HCT116 (cell line): Measurements from ENCODE around the gene ITGB7. TPM values are rescaled to one million over a fixed set of nuclear protein-coding genes. Genes with fewer than 3 reads are reported as not detected.

ENCODE experiments used
- ATAC-seq: fragments of 200-7000 bp; cut with Tn5 transposase; 2 replicates; pipeline ENCODE4 v1.9.1; 2020; ENCODE audit warnings: mild to moderate bottlenecking, moderate library complexity
- BruUV-seq: library from RNA; stranded (reverse); fragments of 400-500 nt; replicated peaks from 2 replicates; lab custom pipeline; 2021; lab: Mats Ljungman, UMichigan
- CTCF ChIA-PET: fragments of 300-600 bp; sonication (Branson Sonifier 250); formaldehyde crosslinking; loops from one replicate; lab custom pipeline; 2021; ENCODE audit warnings: antibody characterized with exemption; lab: Charles Lee
- POLR2A ChIA-PET: fragments of 300-600, 350-600 bp; sonication (Branson Sonifier 250); formaldehyde crosslinking; loops from one replicate; lab custom pipeline; 2021; ENCODE audit warnings: antibody characterized with exemption; lab: Charles Lee
- RAD21 ChIA-PET, 2 experiments: fragments of 300-600 bp; sonication (Branson Sonifier 250); formaldehyde crosslinking; loops; one replicate each; lab custom pipeline; 2023; ENCODE audit warnings: low total read pairs in 2 of 2; ENCODE audit not compliant: uncharacterized antibody in 2 of 2, unreplicated experiment in 2 of 2, low non-redundant PET in 1 of 2; lab: Charles Lee
- DNase-seq: peaks from one replicate; pipeline ENCODE4 v3.0.0-alpha.2; 2010; ENCODE audit warnings: low read depth, low spot score
- H2AFZ ChIP-seq: fragments of 200-600 bp; shearing (Covaris generic), sonication (generic); 2 replicates; pipeline ENCODE4 v1.6.1; 2017; ENCODE audit warnings: low read depth, mixed run types, mixed read lengths, antibody characterized with exemption, low read length; ENCODE audit not compliant: poor library complexity, severe bottlenecking
- H3K27ac ChIP-seq: 2 replicates; pipeline ENCODE4 v1.5.1; 2012; ENCODE audit warnings: low read depth, low read length
- H3K27me3 ChIP-seq: fragments of 200-600 bp; sonication (generic); 2 replicates; pipeline ENCODE4 v1.6.1; 2016; ENCODE audit warnings: mixed run types, low read length, mixed read lengths; ENCODE audit not compliant: insufficient read depth
- H3K36me3 ChIP-seq, 2 experiments: fragments of 200-500 bp in 1 of 2; fragments of 200-600 bp in 1 of 2; sonication (Bioruptor generic) in 1 of 2; sonication (generic) in 1 of 2; 2 replicates each; pipeline versions ENCODE4 v1.5.1 to v1.6.1; 2014 to 2016; ENCODE audit warnings: low read length in 2 of 2, inconsistent platforms in 1 of 2, mixed read lengths in 1 of 2, mixed run types in 1 of 2; ENCODE audit not compliant: insufficient read depth in 2 of 2, control insufficient read depth in 1 of 2
- H3K4me1 ChIP-seq, 2 experiments: fragments of 200-600 bp in 1 of 2; sonication (generic) in 1 of 2; 2 replicates each; pipeline versions ENCODE4 v1.5.1 to v1.6.1; 2012 to 2017; ENCODE audit warnings: low read length in 2 of 2, inconsistent platforms in 1 of 2, mild to moderate bottlenecking in 1 of 2, mixed read lengths in 1 of 2, mixed run types in 1 of 2, moderate library complexity in 1 of 2; ENCODE audit not compliant: insufficient read depth in 2 of 2, control insufficient read depth in 1 of 2
- H3K4me2 ChIP-seq: fragments of 200-600 bp; sonication (generic); 2 replicates; pipeline ENCODE4 v1.6.1; 2017; ENCODE audit warnings: mixed run types, low read length, mixed read lengths
- H3K4me3 ChIP-seq, 2 experiments: fragments of 200-600 bp in 1 of 2; sonication (generic) in 1 of 2; replicated peaks in 1 of 2; 2 replicates each; pipeline ENCODE4 v1.5.1; 2011 to 2016; ENCODE audit warnings: low read length in 2 of 2, control low read depth in 1 of 2, low read depth in 1 of 2, mild to moderate bottlenecking in 1 of 2, mixed read lengths in 1 of 2, mixed run types in 1 of 2
- H3K79me2 ChIP-seq: fragments of 200-600 bp; sonication (generic); 2 replicates; pipeline ENCODE4 v1.6.1; 2017; ENCODE audit warnings: mild to moderate bottlenecking, mixed run types, low read length, moderate library complexity, mixed read lengths; ENCODE audit not compliant: insufficient read depth
- H3K9ac ChIP-seq: fragments of 200-600 bp; sonication (generic); 2 replicates; pipeline ENCODE4 v1.6.1; 2016; ENCODE audit warnings: low read length, mixed read lengths
- H3K9me2 ChIP-seq: fragments of 200-600 bp; sonication (generic), shearing (Covaris generic); 2 replicates; pipeline ENCODE4 v1.6.1; 2017; ENCODE audit warnings: mixed run types, mild to moderate bottlenecking, moderate library complexity; ENCODE audit not compliant: insufficient read depth
- H3K9me3 ChIP-seq, 2 experiments: fragments of 200-500 bp in 1 of 2; fragments of 200-600 bp in 1 of 2; sonication (Bioruptor generic) in 1 of 2; sonication (generic) in 1 of 2; 2 replicates each; pipeline ENCODE4 v1.6.1; 2014 to 2017; ENCODE audit warnings: low read length in 2 of 2, mixed read lengths in 2 of 2, inconsistent platforms in 1 of 2, low read depth in 1 of 2, mild to moderate bottlenecking in 1 of 2, mixed run types in 1 of 2, moderate library complexity in 1 of 2; ENCODE audit not compliant: control insufficient read depth in 1 of 2, insufficient read depth in 1 of 2
- H4K20me1 ChIP-seq: fragments of 200-600 bp; sonication (generic), shearing (Covaris generic); 2 replicates; pipeline ENCODE4 v1.6.1; 2017; ENCODE audit warnings: mixed run types, mild to moderate bottlenecking, moderate library complexity; ENCODE audit not compliant: insufficient read depth
- CBX3 ChIP-seq: IDR thresholded peaks from 2 replicates; pipeline ENCODE4 v1.6.1; 2012; ENCODE audit warnings: low read depth
- CEBPB ChIP-seq: IDR thresholded peaks from 2 replicates; pipeline ENCODE4 v1.6.1; 2012; ENCODE audit warnings: low read depth
- EGR1 ChIP-seq: IDR thresholded peaks from 2 replicates; pipeline ENCODE4 v1.6.1; 2012; ENCODE audit warnings: low read depth
- ELF1 ChIP-seq: IDR thresholded peaks from 2 replicates; pipeline ENCODE4 v1.6.1; 2012; ENCODE audit warnings: low read depth, borderline replicate concordance
- EZH2 ChIP-seq: fragments of 200-600 bp; sonication (generic); IDR thresholded peaks from 2 replicates; pipeline ENCODE4 v1.6.1; 2017; ENCODE audit warnings: antibody characterized with exemption, mixed run types
- FOSL1 ChIP-seq: IDR thresholded peaks from 2 replicates; pipeline ENCODE4 v1.6.1; 2012; ENCODE audit warnings: low read depth
- JUND ChIP-seq: IDR thresholded peaks from 2 replicates; pipeline ENCODE4 v1.6.1; 2012
- MAX ChIP-seq: IDR thresholded peaks from 2 replicates; pipeline ENCODE4 v1.6.1; 2012
- POLR2A ChIP-seq: IDR thresholded peaks from 2 replicates; pipeline ENCODE4 v1.7.0; 2011; ENCODE audit warnings: borderline replicate concordance; ENCODE audit not compliant: insufficient read depth, insufficient read length; ENCODE audit errors: extremely low read depth
- POLR2AphosphoS5 ChIP-seq: IDR thresholded peaks from 2 replicates; pipeline ENCODE4 v1.6.1; 2011; ENCODE audit warnings: mild to moderate bottlenecking, low read depth, low read length, moderate library complexity
- SIN3A ChIP-seq: IDR thresholded peaks from 2 replicates; pipeline ENCODE4 v1.6.1; 2012; ENCODE audit warnings: low read depth
- SP1 ChIP-seq: IDR thresholded peaks from 2 replicates; pipeline ENCODE4 v1.6.1; 2012; ENCODE audit warnings: low read depth
- SRF ChIP-seq: IDR thresholded peaks from 2 replicates; pipeline ENCODE4 v1.6.1; 2012; ENCODE audit warnings: low read depth
- YY1 ChIP-seq: IDR thresholded peaks from 2 replicates; pipeline ENCODE4 v1.6.1; 2011; ENCODE audit warnings: low read length, low read depth, moderate library complexity, mild to moderate bottlenecking; ENCODE audit not compliant: insufficient replicate concordance; ENCODE audit errors: extremely low read depth
- ZBTB33 ChIP-seq: IDR thresholded peaks from 2 replicates; pipeline ENCODE4 v1.6.1; 2011; ENCODE audit warnings: mild to moderate bottlenecking, low read length, moderate library complexity; ENCODE audit not compliant: insufficient replicate concordance; ENCODE audit errors: extremely low read depth
- ZFX ChIP-seq: fragments of 450-650 bp; IDR thresholded peaks from 2 replicates; pipeline ENCODE4 v1.6.1; 2017
- intact Hi-C: fragments of 100-400 bp; cut with micrococcal nuclease; formaldehyde crosslinking; loops from 2 replicates; pipeline ENCODE4 v1.10.0; 2022
- total RNA-seq: library from RNA; stranded (reverse); gene quantifications from one replicate; pipeline ENCODE4 v1.2.1, GENCODE V29; 2021; ENCODE audit not compliant: unreplicated experiment
- TF ChIP-seq, protein P1 (sequence below): IDR thresholded peaks from 2 replicates; pipeline ENCODE4 v1.6.1; 2012; ENCODE audit warnings: low read depth

Gene ITGB7
- total RNA-seq, 1 experiment from 2014 or later, result 1.9 TPM

GRCh38 chr12:53170215-53170614 lies 36.8 kb downstream of the ITGB7 start:
- Histone ChIP-seq H3K9me3 (no peaks in the 10 kb centered on the region), H4K20me1 (no peaks in the 10 kb centered on the region), H3K27me3 (no peaks in the 10 kb centered on the region), H3K36me3 (no peaks in the 10 kb centered on the region), H3K27ac (no peak overlapping the region), H3K4me1 (peaks cover 19 to 39% of the 10 kb centered on the region in 2 experiments; a peak in 3 of 4 replicates), H3K4me2 (no peak overlapping the region), H3K9me2 (no peaks in the 10 kb centered on the region), H3K79me2 (no peaks in the 10 kb centered on the region), H3K4me3 (no peak overlapping the region), H3K9ac (no peak overlapping the region)
- no peak for ATAC-seq
- no TSS peak for BruUV-seq
- CTCF ChIA-PET, result interaction anchor here (1.3 kb wide), 1 partner anchor 11 kb away, joined by 9 read pairs; no protein-coding TSS in a partner anchor
- POLR2A ChIA-PET, result interaction anchor here (1.2 kb wide), 1 partner anchor 10 kb away, joined by 3 read pairs; the partner anchor contains the start of genes CSAD and ZNF740
- intact Hi-C loops, result no loop called here
- no peak for DNase-seq
- RAD21 ChIA-PET, result no interaction called here
- TF ChIP-seq POLR2A, result no peak
- TF ChIP-seq SRF, result no peak
- no peak for TF ChIP-seq POLR2AphosphoS5
- no peak for TF ChIP-seq ZFX
- no peak for TF ChIP-seq MAX
- TF ChIP-seq CBX3, result no peak
- no peak for TF ChIP-seq ELF1
- TF ChIP-seq CEBPB, result no peak
- TF ChIP-seq FOSL1, result no peak
- no peak for TF ChIP-seq JUND
- TF ChIP-seq EZH2, result no peak
- no peak for TF ChIP-seq SP1
- TF ChIP-seq, all 23 proteins: peak for 0
- no peak overlapping the region for H2AFZ ChIP-seq

- no peak overlapping the region for H3K27ac ChIP-seq
- H3K27me3 ChIP-seq, result no peaks in the 10 kb centered on the region
- intact Hi-C loops, result no loop called here
- H3K9ac ChIP-seq, result no peak overlapping the region
- H3K79me2 ChIP-seq, result no peaks in the 10 kb centered on the region
- no peaks in the 10 kb centered on the region for H3K9me2 ChIP-seq
- H4K20me1 ChIP-seq, result no peaks in the 10 kb centered on the region
- no peak overlapping the region for H3K4me3 ChIP-seq
- no peaks in the 10 kb centered on the region for H3K36me3 ChIP-seq
- no peak overlapping the region for H2AFZ ChIP-seq
- DNase-seq (no peak), ATAC-seq (no peak)
- H3K9me3 ChIP-seq, result no peaks in the 10 kb centered on the region
- POLR2A ChIA-PET, result no interaction called here
- no TSS peak for BruUV-seq
- H3K4me1 ChIP-seq, result peaks cover 14 to 33% of the 10 kb centered on the region in 2 experiments; a peak in 3 of 4 replicates
- RAD21 ChIA-PET, result no interaction called here
- H3K4me2 ChIP-seq, result no peak overlapping the region
- CTCF ChIA-PET, result no interaction called here
- TF ChIP-seq FOSL1 (no peak), ELF1 (no peak), EGR1 (no peak), POLR2A (no peak), YY1 (no peak), POLR2AphosphoS5 (no peak), SIN3A (no peak), ZBTB33 (no peak)
- TF ChIP-seq, protein P1, sequence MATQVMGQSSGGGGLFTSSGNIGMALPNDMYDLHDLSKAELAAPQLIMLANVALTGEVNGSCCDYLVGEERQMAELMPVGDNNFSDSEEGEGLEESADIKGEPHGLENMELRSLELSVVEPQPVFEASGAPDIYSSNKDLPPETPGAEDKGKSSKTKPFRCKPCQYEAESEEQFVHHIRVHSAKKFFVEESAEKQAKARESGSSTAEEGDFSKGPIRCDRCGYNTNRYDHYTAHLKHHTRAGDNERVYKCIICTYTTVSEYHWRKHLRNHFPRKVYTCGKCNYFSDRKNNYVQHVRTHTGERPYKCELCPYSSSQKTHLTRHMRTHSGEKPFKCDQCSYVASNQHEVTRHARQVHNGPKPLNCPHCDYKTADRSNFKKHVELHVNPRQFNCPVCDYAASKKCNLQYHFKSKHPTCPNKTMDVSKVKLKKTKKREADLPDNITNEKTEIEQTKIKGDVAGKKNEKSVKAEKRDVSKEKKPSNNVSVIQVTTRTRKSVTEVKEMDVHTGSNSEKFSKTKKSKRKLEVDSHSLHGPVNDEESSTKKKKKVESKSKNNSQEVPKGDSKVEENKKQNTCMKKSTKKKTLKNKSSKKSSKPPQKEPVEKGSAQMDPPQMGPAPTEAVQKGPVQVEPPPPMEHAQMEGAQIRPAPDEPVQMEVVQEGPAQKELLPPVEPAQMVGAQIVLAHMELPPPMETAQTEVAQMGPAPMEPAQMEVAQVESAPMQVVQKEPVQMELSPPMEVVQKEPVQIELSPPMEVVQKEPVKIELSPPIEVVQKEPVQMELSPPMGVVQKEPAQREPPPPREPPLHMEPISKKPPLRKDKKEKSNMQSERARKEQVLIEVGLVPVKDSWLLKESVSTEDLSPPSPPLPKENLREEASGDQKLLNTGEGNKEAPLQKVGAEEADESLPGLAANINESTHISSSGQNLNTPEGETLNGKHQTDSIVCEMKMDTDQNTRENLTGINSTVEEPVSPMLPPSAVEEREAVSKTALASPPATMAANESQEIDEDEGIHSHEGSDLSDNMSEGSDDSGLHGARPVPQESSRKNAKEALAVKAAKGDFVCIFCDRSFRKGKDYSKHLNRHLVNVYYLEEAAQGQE, result no peak
Measured at GRCh38 chr12:53169644-53170043, 37.4 kb downstream of the ITGB7 start.
